Subcutaneous adipose tissue (tissue), 4 donors: ENCODE data around the gene VPS13C. TPM values are rescaled to one million over a fixed set of nuclear protein-coding genes. Genes with fewer than 3 reads are reported as not detected.

Source experiments
- total RNA-seq, 4 donors: library from RNA; depleted of rRNA; stranded (reverse); fragments of >200 nt; gene quantifications; one replicate each; pipeline ENCODE4 v1.1.0, GENCODE V29; 2016
- TF ChIP-seq, protein P1 (sequence below): fragments of 450-650 bp; IDR thresholded peaks from one replicate; pipeline ENCODE4 v1.5.1; 2016; ENCODE audit warnings: low read depth, mild to moderate bottlenecking, control low read depth, antibody characterized with exemption, moderate library complexity

Gene VPS13C
- 100 to 1,000 TPM; 113 to 141 (median 139) TPM for total RNA-seq

GRCh38 chr15:62060113-62060895 is at the start of gene VPS13C:
Gene VPS13C, minus strand, starts transcription at chr15:62060447. Its CDS starts 73 bp downstream, at chr15:62060374.
- TF ChIP-seq, protein P1, sequence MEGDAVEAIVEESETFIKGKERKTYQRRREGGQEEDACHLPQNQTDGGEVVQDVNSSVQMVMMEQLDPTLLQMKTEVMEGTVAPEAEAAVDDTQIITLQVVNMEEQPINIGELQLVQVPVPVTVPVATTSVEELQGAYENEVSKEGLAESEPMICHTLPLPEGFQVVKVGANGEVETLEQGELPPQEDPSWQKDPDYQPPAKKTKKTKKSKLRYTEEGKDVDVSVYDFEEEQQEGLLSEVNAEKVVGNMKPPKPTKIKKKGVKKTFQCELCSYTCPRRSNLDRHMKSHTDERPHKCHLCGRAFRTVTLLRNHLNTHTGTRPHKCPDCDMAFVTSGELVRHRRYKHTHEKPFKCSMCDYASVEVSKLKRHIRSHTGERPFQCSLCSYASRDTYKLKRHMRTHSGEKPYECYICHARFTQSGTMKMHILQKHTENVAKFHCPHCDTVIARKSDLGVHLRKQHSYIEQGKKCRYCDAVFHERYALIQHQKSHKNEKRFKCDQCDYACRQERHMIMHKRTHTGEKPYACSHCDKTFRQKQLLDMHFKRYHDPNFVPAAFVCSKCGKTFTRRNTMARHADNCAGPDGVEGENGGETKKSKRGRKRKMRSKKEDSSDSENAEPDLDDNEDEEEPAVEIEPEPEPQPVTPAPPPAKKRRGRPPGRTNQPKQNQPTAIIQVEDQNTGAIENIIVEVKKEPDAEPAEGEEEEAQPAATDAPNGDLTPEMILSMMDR, result no peak

GRCh38 chr15:62109437-62109836 is 49.2 kb upstream of the VPS13C start:
- TF ChIP-seq, protein P1, result no peak

DNA sequence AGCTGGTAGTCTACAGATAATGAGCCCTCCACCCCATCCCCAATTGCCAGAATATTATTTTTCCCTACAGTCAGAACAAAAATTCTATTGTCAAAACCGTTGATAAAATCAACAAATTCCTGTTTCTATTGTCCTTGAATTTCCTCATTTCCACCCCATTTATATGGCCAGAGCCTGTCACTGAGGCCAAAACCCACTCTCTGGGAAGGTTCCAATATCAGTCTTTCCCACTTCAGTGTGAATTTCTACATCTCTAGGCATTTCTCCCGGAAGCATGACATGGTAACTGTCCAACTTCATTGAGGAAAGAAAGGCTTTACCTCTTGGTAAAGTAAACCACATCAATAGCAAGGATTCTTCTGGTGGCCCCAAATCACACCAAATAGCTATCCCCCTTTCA is 48.2 kb upstream of the VPS13C start:
- TF ChIP-seq, protein P1, result no peak

GRCh38 chr15:62107571-62108121 is 47.4 kb upstream of the VPS13C start:
- TF ChIP-seq, protein P1, result no peak

DNA sequence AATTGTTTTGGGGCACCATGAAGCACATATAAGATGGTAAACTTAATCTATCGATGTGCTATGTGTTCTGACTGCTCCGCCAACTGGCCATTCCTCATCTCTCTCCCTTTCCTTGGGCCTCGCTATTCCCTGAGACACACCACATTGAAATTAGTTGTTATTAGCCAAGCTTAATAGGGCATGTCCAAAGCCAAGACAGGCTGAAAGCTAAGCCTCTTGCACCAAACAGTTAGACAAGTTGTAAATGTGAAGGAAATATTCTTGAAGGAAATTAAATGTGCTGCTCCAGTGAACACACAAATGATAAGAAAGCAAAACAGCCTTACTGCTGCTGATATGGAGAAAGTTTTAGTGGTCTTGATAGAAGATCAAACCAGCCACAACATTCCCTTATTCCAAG is 45.8 kb upstream of the VPS13C start:
- TF ChIP-seq, protein P1, result no peak

- TF ChIP-seq, protein P1, result no peak
Measured at GRCh38 chr15:62105266-62105665, 45.0 kb upstream of the VPS13C start.

DNA sequence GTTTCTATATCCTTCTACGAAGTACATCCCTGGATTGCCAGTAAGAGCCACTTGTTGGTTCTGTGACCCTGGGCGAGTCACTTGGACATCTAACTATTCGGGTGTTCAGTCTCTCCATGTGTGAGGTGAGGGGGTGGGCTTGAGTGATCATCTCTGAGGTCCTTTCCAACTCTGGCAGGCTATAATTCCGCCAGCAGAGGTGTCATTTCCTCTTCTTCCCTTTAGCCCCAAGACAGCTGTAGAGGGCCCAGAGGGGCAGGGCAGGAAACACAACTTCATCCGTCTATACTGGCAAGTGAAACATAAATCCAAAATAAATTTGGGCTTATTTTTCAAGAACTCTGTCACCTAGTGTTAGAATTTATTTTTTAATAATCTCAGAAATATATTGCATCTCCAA is 44.6 kb upstream of the VPS13C start:
- TF ChIP-seq, protein P1, result no peak
